Transverse colon (tissue), 4 donors: Measurements from ENCODE around the gene MRGPRX3. TPM values are rescaled to one million over a fixed set of nuclear protein-coding genes. Genes with fewer than 3 reads are reported as not detected.
"Not testable (repeated sequence)": the region's sequence is repeated elsewhere in the genome, so short reads cannot be mapped to it uniquely, and the experiment has no call there.

Source experiments
- DNase-seq: peaks from one replicate; pipeline ENCODE4 v3.0.0-alpha.2; 2019
- H3K27ac ChIP-seq, 4 donors: fragments of 200-600 bp; sonication (generic); 2 replicates each; pipeline ENCODE4 v1.5.1; 2016 to 2018; ENCODE audit warnings: inconsistent platforms in 4 of 4
- H3K27me3 ChIP-seq: fragments of 200-600 bp; sonication (generic); 2 replicates; pipeline ENCODE4 v1.5.1; 2017; ENCODE audit warnings: inconsistent platforms
- H3K36me3 ChIP-seq, 4 donors: fragments of 200-600 bp; sonication (generic); 2 replicates each; pipeline ENCODE4 v1.5.1; 2017 to 2019; ENCODE audit warnings: inconsistent platforms in 4 of 4
- H3K4me1 ChIP-seq, 4 donors: fragments of 200-600 bp; sonication (generic); 2 replicates each; pipeline ENCODE4 v1.5.1; 2017 to 2020; ENCODE audit warnings: inconsistent platforms in 4 of 4
- H3K4me3 ChIP-seq, 4 donors: fragments of 200-600 bp; sonication (generic); 1 replicate in 1 of 4; 2 replicates in 3 of 4; pipeline versions ENCODE4 v1.5.1 to v1.6.1; 2017 to 2019; ENCODE audit warnings: inconsistent platforms in 4 of 4
- H3K9me3 ChIP-seq, 2 donors: fragments of 200-600 bp; sonication (generic); 2 replicates each; pipeline ENCODE4 v1.5.1; 2017 to 2019; ENCODE audit warnings: inconsistent platforms in 2 of 2
- EP300 ChIP-seq: sonication (generic); formaldehyde crosslinking; IDR thresholded peaks from one replicate; pipeline ENCODE4 v1.6.1; 2017; ENCODE audit warnings: antibody characterized with exemption, low read depth
- POLR2A ChIP-seq: fragments of 450-650 bp; IDR thresholded peaks from one replicate; pipeline ENCODE4 v1.6.1; 2016; ENCODE audit warnings: antibody characterized with exemption, mild to moderate bottlenecking, moderate library complexity
- POLR2AphosphoS5 ChIP-seq, 3 donors: sonication (generic); formaldehyde crosslinking; IDR thresholded peaks; one replicate each; pipeline ENCODE4 v1.6.1; 2016; ENCODE audit warnings: antibody characterized with exemption in 3 of 3
- WGBS, 2 donors: methylation state at CpG; one replicate each; pipeline ENCODE4 v1.1.5; 2018; ENCODE audit warnings: low coverage in 1 of 2; 5-methylcytosine and 5-hydroxymethylcytosine counted together
- in situ Hi-C, 4 donors: fragments of 200-750 bp; cut with MboI; loops; one replicate each; pipeline versions ENCODE4 v1.15.0 to v1.15.1; 2017; ENCODE audit warnings: low sequenced_read_pairs in 3 of 4, low pct_ligation_motif_present in 1 of 4, low pct_unique_long_range_greater_than_20kb in 1 of 4
- intact Hi-C: fragments of 100-400 bp; cut with DNase I; formaldehyde crosslinking; loops from one replicate; pipeline ENCODE4 v1.15.1; 2023; ENCODE audit warnings: low total_unique reads
- total RNA-seq, 4 donors: library from RNA; depleted of rRNA; stranded (reverse); fragments of >200 nt; gene quantifications; one replicate each; pipeline ENCODE4 v1.1.0, GENCODE V29; 2016
- TF ChIP-seq, protein P1 (sequence below), 5 experiments: fragments of 200-600 bp in 3 of 5; fragments of 450-650 bp in 2 of 5; sonication (generic) in 3 of 5; IDR thresholded peaks; 1 replicate in 2 of 5; 2 replicates in 3 of 5; pipeline ENCODE4 v1.5.1; 2016 to 2017; ENCODE audit warnings: antibody characterized with exemption in 5 of 5, inconsistent platforms in 3 of 5, mild to moderate bottlenecking in 2 of 5, moderate library complexity in 1 of 5

MRGPRX3 gene
- total RNA-seq, 4 donors from 2014 or later, result not detected

DNA sequence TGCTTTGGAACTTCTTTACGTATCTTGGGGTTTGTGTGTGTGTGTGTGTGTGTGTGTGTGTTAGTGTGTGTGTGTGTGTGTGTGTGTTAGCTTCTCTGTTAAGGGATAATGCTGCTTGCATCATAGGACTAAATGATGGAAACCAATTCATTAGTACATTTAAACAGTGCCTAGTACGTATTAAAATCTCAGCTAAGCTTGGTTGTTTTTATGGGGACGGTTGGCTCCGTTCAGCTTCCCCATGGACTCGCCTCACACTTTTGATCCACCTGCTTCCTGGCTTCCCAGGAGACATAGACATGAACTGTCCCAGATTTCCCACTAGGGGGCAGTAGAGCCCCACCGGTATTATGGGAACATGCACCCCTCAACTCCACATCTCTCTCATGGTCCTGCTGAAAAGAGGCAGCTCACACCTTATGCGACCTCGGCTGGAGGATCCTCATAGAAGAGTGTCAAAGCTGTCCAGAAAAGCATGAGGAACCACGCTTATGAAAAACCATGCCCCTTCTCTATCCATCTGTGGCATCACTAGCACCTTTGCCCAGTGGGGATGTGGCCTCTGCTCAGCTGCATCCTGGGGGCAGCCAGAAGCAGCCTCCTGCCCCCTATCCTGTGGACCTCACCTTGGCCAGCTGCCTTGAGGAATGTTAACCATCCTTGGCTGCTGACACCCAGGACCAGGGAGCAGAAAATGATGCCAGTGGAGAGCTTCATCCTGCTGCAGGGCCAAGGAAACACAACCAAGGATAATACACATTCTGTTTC lies 16.8 kb upstream of the MRGPRX3 start:
- 2% methylated on average over 7 to 9 of the region's 9 CpGs for WGBS, 2 donors
- H3K27ac ChIP-seq, result no peak overlapping the region
- H3K4me3 ChIP-seq, result no peak overlapping the region
- H3K36me3 ChIP-seq, result no peaks in the 10 kb centered on the region
- in situ Hi-C loops (loop anchor here in 2 of 4 donors (25.0 kb wide), 1 partner anchor 622 kb away; the partner anchor contains the start of gene IGSF22 (in 2 of the 2)), intact Hi-C loops (no loop called here)
- no peaks in the 10 kb centered on the region for H3K4me1 ChIP-seq
- DNase-seq, result peak; percentile 58
- peaks cover 38% of the 10 kb centered on the region for H3K27me3 ChIP-seq
- H3K9me3 ChIP-seq, result no peaks in the 10 kb centered on the region
- no peak for TF ChIP-seq POLR2AphosphoS5 (IDR thresholded peaks at IDR 0.05)
- TF ChIP-seq, protein P1, sequence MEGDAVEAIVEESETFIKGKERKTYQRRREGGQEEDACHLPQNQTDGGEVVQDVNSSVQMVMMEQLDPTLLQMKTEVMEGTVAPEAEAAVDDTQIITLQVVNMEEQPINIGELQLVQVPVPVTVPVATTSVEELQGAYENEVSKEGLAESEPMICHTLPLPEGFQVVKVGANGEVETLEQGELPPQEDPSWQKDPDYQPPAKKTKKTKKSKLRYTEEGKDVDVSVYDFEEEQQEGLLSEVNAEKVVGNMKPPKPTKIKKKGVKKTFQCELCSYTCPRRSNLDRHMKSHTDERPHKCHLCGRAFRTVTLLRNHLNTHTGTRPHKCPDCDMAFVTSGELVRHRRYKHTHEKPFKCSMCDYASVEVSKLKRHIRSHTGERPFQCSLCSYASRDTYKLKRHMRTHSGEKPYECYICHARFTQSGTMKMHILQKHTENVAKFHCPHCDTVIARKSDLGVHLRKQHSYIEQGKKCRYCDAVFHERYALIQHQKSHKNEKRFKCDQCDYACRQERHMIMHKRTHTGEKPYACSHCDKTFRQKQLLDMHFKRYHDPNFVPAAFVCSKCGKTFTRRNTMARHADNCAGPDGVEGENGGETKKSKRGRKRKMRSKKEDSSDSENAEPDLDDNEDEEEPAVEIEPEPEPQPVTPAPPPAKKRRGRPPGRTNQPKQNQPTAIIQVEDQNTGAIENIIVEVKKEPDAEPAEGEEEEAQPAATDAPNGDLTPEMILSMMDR (IDR thresholded peaks at IDR 0.05), result peak; percentile 73 to 91 (median 82)
- no peak for TF ChIP-seq EP300
- TF ChIP-seq POLR2A, result no peak

DNA sequence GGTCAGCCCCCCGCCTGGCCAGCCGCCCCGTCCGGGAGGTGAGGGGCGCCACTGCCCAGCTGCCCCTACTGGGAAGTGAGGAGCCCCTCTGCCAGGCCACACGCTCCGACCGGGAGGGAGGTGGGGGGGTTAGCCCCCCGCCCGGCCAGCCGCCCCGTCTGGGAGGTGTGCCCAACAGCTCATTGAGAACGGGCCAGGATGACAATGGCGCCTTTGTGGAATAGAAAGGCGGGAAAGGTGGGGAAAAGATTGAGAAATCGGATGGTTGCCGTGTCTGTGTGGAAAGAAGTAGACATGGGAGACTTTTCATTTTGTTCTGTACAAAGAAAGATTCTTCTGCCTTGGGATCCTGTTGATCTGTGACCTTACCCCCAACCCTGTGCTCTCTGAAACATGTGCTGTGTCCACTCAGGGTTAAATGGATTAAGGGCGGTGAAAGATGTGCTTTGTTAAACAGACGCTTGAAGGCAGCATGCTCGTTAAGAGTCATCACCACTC lies 11.0 kb upstream of the MRGPRX3 start:
- 78 to 100% methylated on average over 2 to 20 of the region's 20 CpGs for WGBS, 2 donors
- H3K27ac ChIP-seq, H3K4me3 ChIP-seq, H3K36me3 ChIP-seq, H3K4me1 ChIP-seq, DNase-seq, intact Hi-C loops, H3K27me3 ChIP-seq, H3K9me3 ChIP-seq: not testable (repeated sequence)
- in situ Hi-C loops, result loop anchor here in 2 of 4 donors (25.0 kb wide), 1 partner anchor 616 kb away; the partner anchor contains the start of gene IGSF22 (in 2 of the 2)

DNA sequence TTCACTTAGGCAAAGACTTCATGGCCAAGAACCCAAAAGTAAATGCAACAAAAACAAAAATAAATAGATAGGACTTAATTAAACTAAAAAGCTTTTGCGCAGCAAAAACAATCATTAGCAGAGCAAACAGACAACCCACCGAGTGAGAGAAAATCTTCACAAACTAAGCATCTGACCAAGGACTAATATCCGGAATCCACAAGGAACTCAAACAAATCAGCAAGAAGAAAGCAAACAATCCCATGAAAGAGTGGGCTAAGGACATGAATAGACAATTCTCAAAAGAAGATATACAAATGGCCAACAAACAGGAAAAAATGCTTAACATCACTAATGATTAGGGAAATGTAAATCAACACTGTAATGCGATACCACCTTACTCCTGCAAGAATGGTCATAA lies 1.3 kb upstream of the MRGPRX3 start:
- in situ Hi-C loops, intact Hi-C loops, DNase-seq, H3K9me3 ChIP-seq, H3K36me3 ChIP-seq, H3K4me3 ChIP-seq, H3K4me1 ChIP-seq, H3K27ac ChIP-seq: not testable (repeated sequence)
- H3K27me3 ChIP-seq, result peaks cover 21% of the 10 kb centered on the region
- WGBS, 2 donors, result 90 to 94% methylated on average over 4 of the region's 4 CpGs

DNA sequence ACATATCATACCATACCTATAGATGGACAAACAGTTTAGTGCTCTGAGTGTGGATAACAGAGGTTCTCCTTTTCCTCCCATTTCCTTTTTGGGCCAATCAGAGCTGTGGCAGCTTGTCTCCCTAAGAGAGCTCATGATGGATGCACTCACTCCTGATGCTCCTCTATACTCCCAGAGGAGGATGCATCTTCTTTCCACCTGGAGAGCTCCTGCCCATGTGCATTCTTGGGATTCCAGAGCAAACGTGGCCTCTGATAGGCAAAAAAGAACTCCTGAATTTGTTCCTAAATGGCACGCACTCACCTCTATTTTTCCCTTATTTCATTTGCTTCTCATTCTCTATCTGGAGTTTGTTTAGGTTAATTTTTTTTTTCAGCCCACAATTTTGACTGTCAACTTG lies 2.9 kb downstream of the MRGPRX3 start:
- Histone ChIP-seq H3K36me3 (no peaks in the 10 kb centered on the region), H3K27ac (no peak overlapping the region), H3K4me3 (no peak overlapping the region), H3K9me3 (no peaks in the 10 kb centered on the region), H3K4me1 (no peaks in the 10 kb centered on the region), H3K27me3 (peaks cover 6% of the 10 kb centered on the region)
- intact Hi-C loops, result no loop called here
- TF ChIP-seq POLR2AphosphoS5 (IDR thresholded peaks at IDR 0.05), result no peak
- no peak for TF ChIP-seq EP300
- no peak for DNase-seq
- in situ Hi-C loops, result no loop called here
- 45 to 46% methylated on average over 2 of the region's 2 CpGs for WGBS, 2 donors

DNA sequence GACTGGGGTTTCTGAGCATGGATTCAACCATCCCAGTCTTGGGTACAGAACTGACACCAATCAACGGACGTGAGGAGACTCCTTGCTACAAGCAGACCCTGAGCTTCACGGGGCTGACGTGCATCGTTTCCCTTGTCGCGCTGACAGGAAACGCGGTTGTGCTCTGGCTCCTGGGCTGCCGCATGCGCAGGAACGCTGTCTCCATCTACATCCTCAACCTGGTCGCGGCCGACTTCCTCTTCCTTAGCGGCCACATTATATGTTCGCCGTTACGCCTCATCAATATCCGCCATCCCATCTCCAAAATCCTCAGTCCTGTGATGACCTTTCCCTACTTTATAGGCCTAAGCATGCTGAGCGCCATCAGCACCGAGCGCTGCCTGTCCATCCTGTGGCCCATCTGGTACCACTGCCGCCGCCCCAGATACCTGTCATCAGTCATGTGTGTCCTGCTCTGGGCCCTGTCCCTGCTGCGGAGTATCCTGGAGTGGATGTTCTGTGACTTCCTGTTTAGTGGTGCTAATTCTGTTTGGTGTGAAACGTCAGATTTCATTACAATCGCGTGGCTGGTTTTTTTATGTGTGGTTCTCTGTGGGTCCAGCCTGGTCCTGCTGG lies 4.9 kb downstream of the MRGPRX3 start:
- H3K9me3 ChIP-seq, result no peaks in the 10 kb centered on the region
- WGBS, 2 donors, result 95 to 97% methylated on average over 14 to 29 of the region's 29 CpGs
- TF ChIP-seq, protein P1 (IDR thresholded peaks at IDR 0.05), result no peak
- no peak for TF ChIP-seq POLR2AphosphoS5 (IDR thresholded peaks at IDR 0.05)
- no peak for TF ChIP-seq EP300
- no peak for TF ChIP-seq POLR2A
- no peak for DNase-seq
- no peaks in the 10 kb centered on the region for H3K36me3 ChIP-seq
- no peaks in the 10 kb centered on the region for H3K4me1 ChIP-seq
- in situ Hi-C loops (no loop called here), intact Hi-C loops (no loop called here)
- no peaks in the 10 kb centered on the region for H3K27me3 ChIP-seq
- no peak overlapping the region for H3K27ac ChIP-seq
- no peak overlapping the region for H3K4me3 ChIP-seq
